Activated CD4-positive, alpha-beta T cell treated with anti-CD3 and anti-CD28 coated beads, Interleukin-2, Interleukin-6, amounts not matched to agents 100 ng/mL and 50 ng/mL, durations not matched to agents 16 hours and 8 hours (primary cell): ENCODE measurements around the gene CDH13.

ENCODE experiments used
- DNase-seq: peaks from one replicate; pipeline ENCODE4 v3.0.0-alpha.2; 2020

CDH13 gene

DNA sequence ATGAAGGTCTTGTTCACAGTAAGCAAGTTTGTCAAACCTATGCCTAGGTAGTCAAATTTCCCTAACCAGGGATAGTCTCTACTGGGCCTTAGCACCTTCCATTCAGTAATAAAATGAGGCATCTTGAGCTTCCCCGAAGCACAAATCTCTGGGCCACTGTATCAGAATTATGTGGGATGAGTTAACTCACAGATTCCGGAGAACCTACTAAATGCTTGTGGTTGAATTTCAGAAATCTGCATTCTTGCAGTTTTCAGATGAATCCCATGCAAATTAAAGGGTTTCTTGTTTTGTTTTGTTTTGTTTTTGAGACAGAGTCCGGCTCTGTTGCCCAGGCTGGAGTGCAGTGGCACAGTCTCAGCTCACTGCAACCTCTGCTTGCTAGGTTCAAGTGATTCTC is 702.2 kb downstream of the CDH13 start:
- no peak for DNase-seq

DNA sequence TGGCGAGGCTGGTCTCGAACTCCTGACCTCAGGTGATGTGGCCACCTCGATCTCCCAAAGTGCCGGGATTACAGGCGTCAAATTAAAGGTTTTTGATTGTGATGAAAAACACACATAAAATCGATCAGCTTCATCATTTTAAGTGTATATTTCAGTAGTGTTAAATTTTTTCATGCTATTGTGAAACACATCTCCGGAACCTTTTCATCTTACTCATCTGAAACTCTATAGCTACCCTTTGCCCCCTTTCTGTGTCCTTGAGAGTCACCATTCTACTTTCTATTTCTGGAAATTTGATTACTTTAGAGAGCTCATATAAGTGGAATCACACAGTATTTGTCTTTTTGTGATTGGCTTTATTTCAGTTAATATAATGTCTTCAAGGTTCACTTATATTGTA is 702.7 kb downstream of the CDH13 start:
- no peak for DNase-seq

DNA sequence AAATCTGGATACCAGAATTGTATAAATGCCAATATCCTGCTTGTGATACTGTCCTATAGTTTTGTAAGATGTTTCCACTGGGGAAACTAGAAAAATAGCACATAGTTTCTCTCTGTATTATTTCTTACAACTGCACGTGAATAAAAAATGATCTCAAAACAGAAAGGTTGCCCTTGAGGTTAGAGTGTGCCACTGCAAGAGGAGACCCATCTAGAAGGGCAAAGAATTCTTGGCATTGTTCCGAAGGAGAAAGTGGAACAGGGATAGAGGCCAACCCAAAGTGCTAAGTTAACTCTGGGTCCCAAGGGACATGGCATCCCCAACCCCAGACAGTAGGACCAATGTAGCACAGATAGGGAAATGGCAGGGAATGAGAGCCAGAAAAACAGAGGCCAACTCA is 703.5 kb downstream of the CDH13 start:
- no peak for DNase-seq

DNA sequence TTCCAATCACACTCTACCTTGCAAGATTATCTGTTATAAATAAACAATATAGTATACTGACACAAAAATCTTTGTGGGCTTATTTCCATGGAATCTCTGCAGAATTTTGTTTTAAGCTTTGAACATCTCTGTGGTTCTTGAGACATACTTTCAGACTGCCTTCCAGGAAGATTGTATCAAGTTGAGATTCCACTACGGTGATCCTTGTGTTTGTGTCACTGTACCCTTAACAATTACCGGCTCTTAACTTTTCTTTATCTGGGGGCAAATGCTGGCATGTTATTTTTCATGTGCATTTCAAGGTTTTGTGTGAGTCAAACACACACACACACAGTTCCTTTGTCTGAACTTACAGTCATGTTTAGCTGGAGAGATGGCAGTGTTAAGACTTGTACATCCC is 708.3 kb downstream of the CDH13 start:
- no peak for DNase-seq

DNA sequence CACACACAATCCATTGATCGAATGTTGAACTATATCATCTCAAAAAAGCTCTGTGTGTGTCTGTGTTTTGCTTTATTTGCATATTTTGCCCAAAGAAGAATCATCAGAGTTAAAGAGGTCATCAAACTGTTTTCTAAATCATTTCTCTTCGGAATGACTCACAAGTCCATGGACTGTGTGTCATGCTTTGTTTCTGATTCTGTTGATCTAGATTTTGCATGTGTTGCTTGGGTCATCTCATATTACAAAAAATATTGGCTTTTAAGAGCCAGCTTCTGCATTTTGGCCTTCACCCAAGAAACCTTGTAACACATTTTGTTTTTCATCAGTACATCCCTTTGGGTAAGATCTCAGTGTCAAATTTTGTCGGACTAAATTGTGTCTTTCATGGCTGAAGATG is 709.8 kb downstream of the CDH13 start:
- DNase-seq = no peak

DNA sequence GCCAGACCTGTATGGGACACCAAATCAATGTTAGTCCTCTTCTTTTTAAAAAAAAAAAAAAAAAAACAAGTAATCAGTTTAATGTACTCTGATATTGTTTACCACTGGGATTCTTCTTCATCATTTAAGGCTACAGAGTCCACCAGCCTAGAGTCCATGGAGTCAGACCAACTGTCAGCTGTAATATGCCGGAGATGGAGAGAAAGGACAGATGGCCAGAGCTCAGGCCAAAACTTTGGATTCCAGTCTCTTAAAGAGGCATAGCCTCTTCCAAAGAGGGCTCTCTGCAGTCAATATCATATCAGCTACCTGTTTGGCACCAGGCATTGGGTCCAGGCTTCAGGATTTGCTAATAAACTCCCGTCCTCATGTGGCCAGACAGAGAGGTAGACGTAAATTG is 711.4 kb downstream of the CDH13 start:
- DNase-seq = no peak

DNA sequence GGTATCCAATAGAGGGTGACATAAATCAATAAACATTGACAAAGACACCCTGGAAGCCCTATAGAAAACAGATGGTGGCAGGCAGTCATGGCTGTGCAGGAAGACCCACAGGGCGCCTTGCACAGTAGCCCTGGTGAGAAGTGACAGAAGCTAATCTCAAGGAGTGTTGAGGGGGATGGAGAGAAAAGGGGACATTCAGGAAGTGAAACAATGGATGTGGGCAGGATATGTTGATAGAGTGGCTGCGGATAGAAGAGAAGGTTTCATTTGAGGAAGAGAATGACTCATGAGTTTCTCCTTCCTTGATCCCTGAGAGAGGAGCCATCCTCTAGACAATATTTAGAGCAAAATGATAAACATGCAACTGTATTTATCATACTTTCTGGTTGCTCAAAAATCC is 712.2 kb downstream of the CDH13 start:
- DNase-seq = no peak

DNA sequence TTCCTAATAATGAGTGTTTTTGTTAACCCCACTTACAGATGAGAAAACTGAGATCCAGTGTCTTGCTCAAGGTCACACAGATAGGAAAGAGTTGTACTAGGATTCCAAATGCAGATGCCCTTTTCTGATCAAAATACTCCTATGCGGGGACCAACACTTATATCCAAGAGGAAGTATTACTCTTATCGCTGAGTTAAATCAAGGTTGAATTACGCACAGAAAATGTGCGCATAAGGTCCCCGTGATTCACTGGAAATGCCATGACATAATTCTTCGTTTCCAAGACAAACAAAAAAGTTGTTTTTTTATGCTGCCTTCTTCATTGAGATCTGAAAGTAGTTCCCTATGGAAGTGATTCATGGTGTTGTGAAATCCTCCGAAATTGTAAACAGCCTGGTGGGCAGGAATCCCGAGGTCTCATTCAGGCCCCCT is 717.2 kb downstream of the CDH13 start:
- no peak for DNase-seq

DNA sequence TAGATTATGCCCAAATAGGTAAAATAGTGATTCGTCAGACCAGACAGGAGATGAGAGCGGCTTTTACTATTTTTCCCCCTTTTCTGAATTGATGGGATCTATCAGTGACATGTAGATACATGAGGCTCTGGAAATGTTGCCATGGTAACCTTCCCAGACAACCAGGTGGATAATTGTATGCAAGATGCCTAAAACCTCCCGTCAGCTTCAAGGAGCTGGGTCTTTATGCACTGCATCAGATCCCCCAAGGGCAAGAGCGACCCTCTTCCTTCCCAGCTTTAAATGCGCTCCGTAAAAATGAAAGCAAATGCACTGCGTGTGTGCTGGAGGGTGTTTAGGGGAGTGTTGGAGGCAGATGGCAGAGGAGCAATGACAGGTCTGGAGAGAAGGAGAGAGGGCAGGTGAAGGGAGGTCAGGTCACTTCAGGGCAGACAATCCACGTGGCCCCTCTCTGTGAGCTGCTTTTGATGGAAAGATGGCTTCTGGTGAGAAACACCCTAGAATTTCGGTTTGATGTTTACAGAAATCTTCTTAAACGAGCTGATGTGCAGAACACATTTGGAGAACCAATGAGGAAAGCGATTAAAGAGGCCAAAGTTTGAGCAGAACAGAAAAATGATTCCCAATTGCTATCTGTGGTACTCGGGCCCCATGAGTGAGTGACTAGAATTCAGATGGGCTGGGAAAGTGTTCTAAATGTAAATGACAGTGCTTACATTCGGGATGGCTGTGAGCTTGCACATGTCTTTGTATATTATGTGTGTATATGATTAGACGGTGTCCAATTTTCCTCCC is 719.3 kb downstream of the CDH13 start:
- DNase-seq = no peak

DNA sequence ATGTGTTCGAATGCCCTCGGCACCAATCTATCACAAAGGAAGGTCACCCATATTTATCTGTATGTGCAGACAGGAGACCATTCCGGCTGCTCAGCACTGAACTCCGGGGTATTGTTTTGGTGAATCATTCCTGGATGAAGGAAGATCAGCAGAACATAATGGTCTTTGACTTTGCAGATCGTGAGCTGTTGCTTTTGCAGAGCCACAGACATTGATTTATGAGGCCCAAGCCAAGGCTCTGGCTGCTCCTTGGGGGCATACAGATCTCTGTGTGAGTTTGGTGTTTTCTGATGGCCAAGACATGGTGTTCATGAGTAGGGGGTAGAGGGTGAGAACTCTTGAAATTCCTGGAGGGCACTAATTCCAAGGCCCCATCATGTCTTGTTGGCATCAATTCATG is 722.2 kb downstream of the CDH13 start:
- no peak for DNase-seq

DNA sequence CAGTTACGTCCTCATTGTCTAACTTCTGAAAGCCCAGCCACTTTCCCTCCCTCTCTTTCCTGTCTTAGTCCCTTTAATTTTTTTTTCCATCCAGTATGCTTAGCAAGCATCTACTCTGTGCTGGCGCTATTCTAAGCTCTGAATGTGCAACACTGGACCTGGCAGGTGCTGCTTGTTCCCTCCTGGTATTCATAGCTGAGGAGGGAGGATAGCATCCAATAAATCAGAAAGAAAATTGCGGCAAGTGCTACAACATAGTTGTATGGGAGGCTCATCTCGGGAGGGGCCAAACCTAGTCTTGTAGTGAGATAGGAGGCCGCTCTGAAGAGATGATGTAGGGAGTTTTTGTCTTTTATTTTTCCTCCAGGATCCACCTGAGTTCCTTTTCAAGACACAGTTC is 723.7 kb downstream of the CDH13 start:
- DNase-seq = no peak

DNA sequence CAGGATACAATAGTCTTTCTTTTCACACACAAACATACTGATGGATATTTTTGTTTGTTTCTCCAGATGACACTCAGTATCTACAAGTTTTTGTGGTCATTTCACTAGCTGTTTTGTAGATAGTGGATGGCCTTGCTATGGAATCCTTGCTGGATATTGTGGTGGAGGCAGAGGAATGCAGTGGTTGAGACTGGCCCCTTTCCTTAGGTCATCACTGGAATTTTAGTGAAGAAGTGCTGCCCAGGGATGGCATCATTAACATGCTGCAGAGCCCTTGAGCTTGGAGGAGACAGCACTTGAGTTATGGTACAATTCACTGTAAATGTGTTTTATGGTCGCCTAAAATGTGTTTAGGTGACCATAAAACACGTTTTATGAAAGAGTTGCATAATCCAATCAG is 725.1 kb downstream of the CDH13 start:
- DNase-seq = no peak

DNA sequence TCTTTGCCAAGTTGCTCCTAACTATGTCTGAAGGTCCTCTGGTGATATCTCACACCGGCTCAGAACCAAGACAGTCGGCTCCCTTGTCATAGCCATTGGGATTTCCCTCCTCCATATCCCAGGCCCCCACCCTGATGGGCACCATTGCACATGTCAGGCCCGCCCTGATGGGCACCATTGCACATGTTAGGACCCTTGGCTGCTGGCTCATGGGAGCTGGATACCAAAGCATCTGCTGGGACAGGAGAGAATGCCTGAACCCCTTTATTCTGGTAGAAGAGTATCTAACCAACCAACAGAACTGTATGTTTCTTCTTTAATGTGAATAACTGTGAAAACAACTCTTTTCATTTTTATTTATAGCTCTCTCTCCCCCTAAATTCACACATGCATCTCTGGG is 726.5 kb downstream of the CDH13 start:
- DNase-seq = no peak

DNA sequence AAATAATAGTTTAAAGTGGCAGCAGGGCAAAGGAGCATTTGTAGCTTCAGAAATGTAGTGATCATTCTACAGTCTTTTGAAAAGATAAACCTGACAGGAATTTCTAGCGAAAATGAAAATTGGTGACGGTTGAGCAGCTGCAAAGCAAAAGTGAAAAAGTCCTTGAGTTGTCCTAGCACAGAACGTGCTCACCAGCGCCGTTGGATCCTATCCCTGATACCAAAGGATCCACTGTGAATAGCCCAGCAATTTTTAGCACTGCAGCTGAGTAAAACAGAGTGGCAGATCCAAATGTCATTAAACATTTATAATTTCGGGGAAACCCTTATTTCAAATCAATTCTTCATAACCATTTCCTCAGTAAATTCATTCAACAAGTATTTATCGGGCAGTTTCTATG is 727.2 kb downstream of the CDH13 start:
- DNase-seq = no peak

DNA sequence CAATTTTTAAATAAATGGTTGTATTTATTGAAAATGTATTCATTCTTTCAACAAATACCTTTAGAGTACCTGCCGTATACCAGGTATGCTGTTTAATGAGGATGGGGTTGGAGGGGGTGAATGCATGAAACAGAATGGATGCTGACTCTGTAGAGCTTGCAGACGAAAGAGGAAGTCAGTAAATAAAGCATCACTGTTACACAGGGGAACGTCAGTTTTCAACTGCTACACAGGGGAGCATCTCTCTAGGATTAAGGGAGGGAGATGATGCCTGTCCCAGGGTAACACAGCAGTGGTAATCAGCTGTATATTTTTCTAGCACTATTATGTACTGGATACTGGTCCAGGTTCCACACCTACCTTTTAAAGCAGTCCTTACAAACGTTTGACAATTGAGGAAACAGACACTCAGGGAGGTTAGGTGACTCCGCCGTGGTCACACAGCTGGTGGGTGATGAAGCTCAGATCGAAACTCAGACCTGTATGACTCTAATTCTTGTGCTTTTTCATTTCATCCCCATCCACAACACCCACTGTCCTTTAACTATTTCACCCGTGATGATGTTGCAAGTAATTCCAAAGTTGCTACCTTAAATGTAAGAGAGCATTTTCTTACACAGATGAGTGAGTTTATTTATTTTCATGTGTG is 728.9 kb downstream of the CDH13 start:
- DNase-seq = no peak

DNA sequence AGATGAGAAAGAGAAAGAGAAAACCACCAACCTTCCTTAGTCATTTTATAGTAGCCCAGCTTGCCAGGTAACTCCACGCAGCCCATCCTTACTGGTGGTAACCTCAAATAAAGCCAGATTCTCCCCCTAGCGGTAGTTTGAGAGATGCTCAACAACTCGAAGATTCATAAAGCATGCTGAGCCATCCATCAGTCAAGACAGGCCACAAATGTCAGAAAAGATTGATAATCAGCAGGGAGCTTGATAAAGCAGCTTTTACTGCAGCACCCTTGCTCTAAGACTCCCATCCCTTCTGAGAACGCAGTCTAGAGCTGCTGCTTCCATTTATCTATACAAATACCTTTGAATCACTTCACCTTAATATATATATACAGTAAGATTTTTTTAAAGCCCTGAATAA is 729.5 kb downstream of the CDH13 start:
- peak; percentile 53 for DNase-seq

DNA sequence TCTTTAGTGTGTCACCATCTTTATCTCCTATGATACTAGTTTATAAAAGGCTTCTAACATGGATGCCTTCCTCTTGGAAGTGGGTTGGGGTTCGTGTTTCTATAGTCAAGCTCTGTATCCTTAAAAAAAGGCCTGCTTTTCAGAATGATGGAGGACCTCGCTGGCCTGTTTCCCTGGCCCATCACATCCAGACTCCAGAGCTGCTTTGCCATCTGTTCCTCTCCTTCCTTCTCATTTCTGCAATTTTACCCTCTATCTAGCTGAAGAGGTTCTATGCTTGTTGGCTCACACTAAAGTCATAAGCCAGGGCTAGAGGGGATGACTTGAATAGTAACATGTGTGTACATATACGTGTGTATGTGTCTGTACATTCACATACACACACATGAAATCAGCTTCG is 730.2 kb downstream of the CDH13 start:
- no peak for DNase-seq

DNA sequence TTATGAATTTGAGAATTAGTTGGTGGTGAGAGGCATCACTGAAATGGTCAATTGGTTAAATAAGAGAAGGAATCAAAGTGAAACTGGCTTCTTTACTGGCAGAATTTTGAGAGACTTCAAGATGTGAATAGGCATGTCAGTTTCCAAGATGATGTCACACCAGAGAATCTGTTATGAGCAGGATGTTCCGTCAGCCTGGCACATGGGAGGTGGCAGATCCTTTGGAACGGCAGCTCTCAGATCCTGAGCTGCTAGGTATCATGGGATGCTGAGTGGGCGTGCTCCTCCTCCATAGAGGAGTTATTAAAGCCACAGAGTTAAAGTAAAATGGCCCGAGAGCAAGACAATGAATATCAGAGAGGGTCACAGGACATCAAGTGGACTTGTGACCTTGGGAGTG is 736.8 kb downstream of the CDH13 start:
- DNase-seq = no peak

DNA sequence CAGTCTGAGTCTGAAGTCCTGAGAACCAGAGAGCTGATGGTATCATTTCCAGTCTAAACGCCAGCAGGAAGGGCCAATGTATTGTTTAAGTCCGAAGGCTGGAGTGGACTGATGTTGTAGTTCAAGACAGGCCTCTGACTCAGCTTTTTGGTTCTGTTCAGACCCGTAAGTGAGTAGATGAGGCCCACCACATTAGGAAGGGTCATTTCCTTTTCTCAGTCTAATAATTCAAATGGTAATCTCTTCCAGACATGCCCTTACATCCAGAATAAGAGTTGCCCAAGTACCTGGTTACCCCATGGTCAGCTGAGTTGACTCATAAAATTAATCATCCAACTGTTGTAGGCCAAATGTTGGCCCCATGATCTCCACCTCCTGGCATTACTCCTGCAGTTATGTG is 738.4 kb downstream of the CDH13 start:
- no peak for DNase-seq

DNA sequence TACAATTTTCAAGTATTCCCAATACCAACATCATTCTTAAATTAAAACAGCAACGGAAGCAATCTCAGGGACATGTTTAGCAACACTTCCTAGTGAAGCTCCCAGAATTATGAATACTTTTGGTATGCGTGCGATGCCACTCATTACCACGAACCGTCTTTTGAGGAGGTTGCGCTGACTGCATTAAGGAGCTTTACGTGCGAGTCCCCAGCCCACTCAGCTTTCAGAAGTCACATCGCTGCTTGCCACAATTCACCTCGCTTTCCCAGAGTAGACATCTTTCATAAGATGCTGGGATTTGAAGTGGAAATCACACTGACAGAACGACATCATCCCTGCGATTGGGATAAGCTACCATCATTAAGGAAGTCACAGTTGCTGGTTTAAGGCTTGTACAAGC is 739.5 kb downstream of the CDH13 start:
- no peak for DNase-seq

DNA sequence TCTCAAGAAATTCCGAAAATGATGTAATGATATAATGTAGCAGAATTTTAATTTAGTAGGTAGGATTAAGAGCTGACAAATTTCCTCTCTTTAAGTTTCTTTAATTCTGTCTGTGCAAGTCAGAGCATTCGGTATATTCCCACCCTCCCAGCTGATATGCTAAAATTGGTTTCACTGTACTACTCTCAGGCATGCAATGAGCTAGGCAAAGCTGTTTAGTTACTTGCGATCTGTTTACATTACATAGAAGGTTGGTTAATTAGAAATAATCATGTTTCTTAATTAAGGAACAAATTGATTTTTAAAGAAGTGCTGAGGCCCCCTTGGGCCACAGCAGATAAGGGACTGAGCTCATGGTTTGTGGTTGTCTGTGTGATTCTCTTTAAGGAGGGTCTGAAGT is 748.2 kb downstream of the CDH13 start:
- no peak for DNase-seq

DNA sequence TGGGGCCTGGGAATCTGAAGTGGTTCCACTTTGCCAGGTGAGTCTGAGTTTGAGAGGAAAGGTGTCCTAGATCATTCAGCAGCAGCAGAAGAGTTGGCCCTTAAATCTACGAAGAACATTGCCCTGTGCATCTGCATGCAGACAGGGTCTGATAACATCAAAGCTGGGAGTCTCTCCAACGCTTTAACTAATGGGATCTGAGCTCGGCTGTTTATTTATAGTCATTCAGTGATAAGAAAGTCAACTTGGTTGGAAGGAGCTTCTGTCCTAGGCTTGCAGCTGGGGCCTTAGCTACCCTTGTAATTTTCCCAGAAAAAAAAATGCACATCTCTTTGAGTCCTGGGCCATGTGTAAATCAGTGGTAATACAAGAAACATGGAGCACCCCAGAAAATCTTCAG is 763.0 kb downstream of the CDH13 start:
- DNase-seq = no peak

DNA sequence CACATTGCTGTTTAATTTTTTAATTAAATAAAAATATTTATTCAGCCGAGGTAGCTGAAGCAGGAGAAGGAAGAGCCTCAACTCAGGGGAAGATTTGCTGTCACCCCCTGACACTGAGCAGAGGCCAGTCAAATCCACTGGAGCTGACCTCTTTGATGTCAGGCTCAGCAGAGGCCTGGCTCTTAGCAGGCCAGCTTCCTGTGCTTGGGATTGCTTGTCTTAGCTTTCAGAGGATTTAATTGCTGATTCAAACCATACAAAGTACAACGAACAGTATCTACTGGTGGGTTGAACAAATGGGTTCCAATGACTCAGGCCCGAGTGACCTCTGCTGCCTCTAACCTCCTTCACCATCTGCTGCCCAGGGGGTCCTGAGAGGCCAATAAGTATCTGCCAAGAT is 764.0 kb downstream of the CDH13 start:
- no peak for DNase-seq

DNA sequence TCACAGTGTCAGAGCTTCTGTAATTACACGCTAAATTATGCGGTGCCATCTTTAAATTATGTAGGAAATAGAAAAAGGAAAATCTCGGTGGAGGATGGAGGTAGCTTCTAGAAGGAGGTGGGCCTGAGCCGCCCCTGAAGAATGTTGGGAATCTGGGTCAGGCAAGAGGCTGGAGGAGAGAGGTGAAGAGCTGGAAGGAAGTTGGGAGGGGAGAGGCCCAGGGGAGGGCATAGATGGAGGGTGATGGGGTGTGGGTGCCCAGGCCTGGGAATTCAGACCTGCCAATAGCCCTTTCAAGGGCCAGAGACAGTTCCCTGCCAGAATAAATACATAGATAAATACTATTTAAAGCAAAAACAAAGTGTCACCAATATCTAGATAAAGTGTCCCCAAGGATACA is 766.0 kb downstream of the CDH13 start:
- DNase-seq = no peak
